Parathyroid adenoma (tissue), 2 donors: Measurements from ENCODE around the gene PCP2.

Experiments used
- H2AFZ ChIP-seq: fragments of 300-600 bp; sonication (generic); one replicate; pipeline ENCODE4 v1.7.0; 2017; ENCODE audit warnings: antibody characterized with exemption, mild to moderate bottlenecking
- H3K27ac ChIP-seq: fragments of 300-600 bp; sonication (generic); one replicate; pipeline ENCODE4 v1.7.0; 2017
- H3K27me3 ChIP-seq: fragments of 300-600 bp; sonication (generic); one replicate; pipeline ENCODE4 v1.7.0; 2017; ENCODE audit warnings: low read length; ENCODE audit not compliant: control insufficient read depth, insufficient read depth
- H3K36me3 ChIP-seq: fragments of 300-600 bp; sonication (generic); one replicate; pipeline ENCODE4 v1.7.0; 2017; ENCODE audit warnings: low read length; ENCODE audit not compliant: control insufficient read depth, insufficient read depth
- H3K4me1 ChIP-seq: fragments of 300-600 bp; sonication (generic); one replicate; pipeline ENCODE4 v1.7.0; 2017; ENCODE audit warnings: control low read depth
- H3K4me2 ChIP-seq: fragments of 300-600 bp; sonication (generic); one replicate; pipeline ENCODE4 v1.7.0; 2017; ENCODE audit warnings: low read length
- H3K4me3 ChIP-seq: fragments of 300-600 bp; sonication (generic); one replicate; pipeline ENCODE4 v1.7.0; 2017; ENCODE audit warnings: low read depth, low read length
- H3K79me2 ChIP-seq: fragments of 300-600 bp; sonication (generic); one replicate; pipeline ENCODE4 v1.7.0; 2017; ENCODE audit warnings: control low read depth
- H3K9ac ChIP-seq: fragments of 300-600 bp; sonication (generic); one replicate; pipeline ENCODE4 v1.7.0; 2017; ENCODE audit warnings: mild to moderate bottlenecking
- H3K9me3 ChIP-seq: fragments of 300-600 bp; sonication (generic); one replicate; pipeline ENCODE4 v1.7.0; 2017; ENCODE audit warnings: low read length; ENCODE audit not compliant: control insufficient read depth
- CTCF ChIP-seq: fragments of 300-600 bp; sonication (generic); IDR thresholded peaks from one replicate; pipeline ENCODE4 v1.7.0; 2017; ENCODE audit warnings: antibody characterized with exemption, mild to moderate bottlenecking
- donor health status: primary hyperparathyroidism.

PCP2 gene

GRCh38 chr19:7596211-7596937, 37.1 kb downstream of the PCP2 start:
- no peak overlapping the region for H3K27ac ChIP-seq
- TF ChIP-seq CTCF = no peak
- H3K9ac ChIP-seq = peak overlapping the region; percentile 76
- H3K36me3 ChIP-seq = no peaks in the 10 kb centered on the region
- H3K79me2 ChIP-seq = no peaks in the 10 kb centered on the region
- peak overlapping the region; percentile 58 for H2AFZ ChIP-seq
- H3K4me1 ChIP-seq = peaks cover 2% of the 10 kb centered on the region
- peak overlapping the region; percentile 43 for H3K4me3 ChIP-seq
- no peaks in the 10 kb centered on the region for H3K27me3 ChIP-seq
- H3K9me3 ChIP-seq = no peaks in the 10 kb centered on the region
- peak overlapping the region; percentile 58 for H3K4me2 ChIP-seq

- peak within 1 kb of the TSS; percentile 76 for H3K9ac ChIP-seq
- H3K4me3 ChIP-seq = peak within 1 kb of the TSS; percentile 61
- H2AFZ ChIP-seq = peak within 1 kb of the TSS; percentile 88
- no peaks in the 10 kb centered on the region for H3K79me2 ChIP-seq
- no peaks in the 10 kb centered on the region for H3K9me3 ChIP-seq
- no peaks in the 10 kb centered on the region for H3K27me3 ChIP-seq
- peaks cover 2% of the 10 kb centered on the region for H3K4me1 ChIP-seq
- H3K27ac ChIP-seq = no peak within 1 kb of the TSS
- TF ChIP-seq CTCF = no peak
- H3K4me2 ChIP-seq = peak within 1 kb of the TSS; percentile 72
- no peaks in the 10 kb centered on the region for H3K36me3 ChIP-seq
These were observed 37.9 kb downstream of the PCP2 start, which contains the start of gene CAMSAP3 for GRCh38 chr19:7595466-7596133. Gene CAMSAP3, plus strand, starts transcription at chr19:7595863. Its CDS starts 140 bp downstream, at chr19:7596003.

GRCh38 chr19:7590256-7590655, 43.3 kb downstream of the PCP2 start:
- Histone ChIP-seq H3K4me2 (no peak overlapping the region), H3K4me1 (no peaks in the 10 kb centered on the region), H3K9ac (no peak overlapping the region), H3K36me3 (no peaks in the 10 kb centered on the region), H3K79me2 (no peaks in the 10 kb centered on the region), H2AFZ (no peak overlapping the region), H3K27me3 (no peaks in the 10 kb centered on the region), H3K27ac (no peak overlapping the region), H3K9me3 (no peaks in the 10 kb centered on the region), H3K4me3 (no peak overlapping the region)
- no peak for TF ChIP-seq CTCF

DNA sequence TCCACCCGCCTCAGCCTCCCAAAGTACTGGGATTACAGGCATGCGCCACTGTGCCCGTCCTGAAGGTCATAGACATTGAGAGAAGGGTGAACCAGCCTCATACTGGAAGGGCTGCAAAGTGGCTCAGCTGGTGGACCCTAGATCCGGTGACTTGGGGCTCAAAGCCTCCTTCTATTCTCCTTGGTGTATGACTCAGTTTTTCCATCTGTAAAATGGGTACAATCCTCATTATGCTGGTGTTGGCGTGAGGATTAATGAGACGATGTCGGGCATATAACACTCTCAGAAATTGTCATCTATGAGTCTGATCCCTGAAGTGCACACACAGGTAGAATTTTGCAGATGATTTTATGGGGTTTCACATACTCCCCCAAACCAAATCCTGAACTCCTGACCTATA, 43.7 kb downstream of the PCP2 start:
- no peak overlapping the region for H3K9ac ChIP-seq
- H3K27me3 ChIP-seq = no peaks in the 10 kb centered on the region
- H3K4me3 ChIP-seq = no peak overlapping the region
- H3K4me1 ChIP-seq = no peaks in the 10 kb centered on the region
- H3K36me3 ChIP-seq = no peaks in the 10 kb centered on the region
- no peaks in the 10 kb centered on the region for H3K79me2 ChIP-seq
- no peak for TF ChIP-seq CTCF
- H3K9me3 ChIP-seq = no peaks in the 10 kb centered on the region
- H3K27ac ChIP-seq = no peak overlapping the region
- no peak overlapping the region for H2AFZ ChIP-seq
- H3K4me2 ChIP-seq = no peak overlapping the region
